CD4-positive, alpha-beta T cell treated with Interleukin-12 subunit alpha and Interleukin-12 subunit beta, for 1 hour (primary cell): ENCODE measurements around the gene ADCK1.
"Not testable (repeated sequence)": the region's sequence is repeated elsewhere in the genome, so short reads cannot be mapped to it uniquely, and the experiment has no call there.

Source experiments
- DNase-seq: peaks from one replicate; pipeline ENCODE4 v3.0.0-alpha.2; 2020

The ADCK1 gene

GRCh38 chr14:77906446-77906845 lies 106.5 kb downstream of the ADCK1 start:
- DNase-seq, result no peak

- no peak for DNase-seq
These were observed 108.9 kb downstream of the ADCK1 start for GRCh38 chr14:77908847-77909246.

DNA sequence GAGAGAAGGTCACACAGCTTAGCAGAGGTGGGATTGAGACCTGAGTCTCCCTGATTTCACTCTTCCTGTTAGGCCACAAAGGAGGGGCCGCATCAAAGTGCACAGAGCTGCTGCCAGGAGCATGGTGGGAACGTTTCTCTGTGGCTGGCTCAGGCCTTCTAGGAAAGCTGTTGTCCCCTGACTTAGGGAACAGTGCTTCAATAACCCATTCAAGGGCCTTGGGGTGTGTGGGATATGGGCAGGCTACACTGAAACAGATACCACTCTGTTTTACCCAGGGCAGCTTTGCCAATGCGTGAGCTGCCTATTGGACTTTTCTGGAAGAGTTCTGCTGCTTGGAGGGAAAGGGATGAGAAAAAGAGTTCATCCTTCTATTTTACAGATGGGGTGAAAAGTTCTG lies 110.0 kb downstream of the ADCK1 start:
- DNase-seq, result no peak

DNA sequence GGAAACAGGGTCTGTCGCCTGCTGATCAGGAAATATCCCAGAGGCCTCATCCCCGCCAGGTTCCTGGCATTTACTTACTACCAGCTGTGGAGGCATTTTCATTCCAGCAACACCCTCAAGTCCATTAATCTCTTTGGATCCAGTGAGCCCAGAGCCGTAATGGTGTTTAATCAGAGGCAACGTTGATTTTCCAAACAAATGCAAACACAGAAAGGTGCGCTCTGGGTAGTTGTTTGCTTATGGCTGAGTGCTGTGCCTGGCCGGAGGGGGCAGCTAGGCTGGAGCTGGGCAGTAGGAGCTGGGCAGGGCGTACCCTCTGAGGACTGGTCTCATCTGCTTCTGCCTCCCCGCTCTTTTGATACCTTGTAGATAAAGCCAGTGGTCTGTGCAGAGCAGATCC lies 110.6 kb downstream of the ADCK1 start:
- DNase-seq, result no peak

GRCh38 chr14:77911356-77911755 lies 111.4 kb downstream of the ADCK1 start:
- DNase-seq, result no peak

DNA sequence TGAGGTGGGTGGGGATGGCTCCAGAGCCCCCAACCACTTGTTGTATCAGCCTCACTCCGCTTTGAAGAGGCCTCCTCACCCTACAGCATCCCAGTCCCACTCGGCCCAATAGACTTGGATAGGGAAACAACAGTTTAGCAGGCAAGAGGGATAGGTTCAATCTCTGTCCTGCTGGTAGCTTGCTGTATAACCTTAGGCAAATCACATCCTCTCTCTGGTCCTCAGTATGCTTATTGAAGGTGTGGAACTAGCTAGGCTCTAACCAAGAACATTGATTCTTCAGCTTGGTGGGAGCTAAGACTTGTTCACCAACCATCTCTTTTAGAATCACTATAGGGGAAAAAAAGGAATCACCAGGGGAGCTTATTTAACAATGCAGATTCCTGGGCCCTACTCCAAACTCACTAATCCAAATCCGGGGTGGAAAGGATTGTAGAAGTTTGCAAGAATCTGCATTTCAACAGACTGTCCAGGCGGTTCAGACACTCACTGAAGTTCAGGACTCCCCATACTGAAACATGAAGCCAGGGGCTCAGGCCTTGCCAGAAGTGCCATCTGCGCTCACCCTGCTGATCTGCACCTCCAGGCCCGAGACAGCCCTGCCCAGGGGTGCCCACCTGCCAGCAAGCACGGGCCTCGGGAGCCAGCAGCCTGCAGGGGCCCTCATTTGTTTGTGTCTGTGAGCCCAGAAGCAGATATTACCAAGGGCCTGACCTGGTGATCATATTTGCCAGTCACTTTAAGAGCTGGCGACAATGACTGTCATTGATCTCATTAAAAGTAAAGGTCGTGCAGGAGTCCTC lies 113.0 kb downstream of the ADCK1 start:
- no peak for DNase-seq

GRCh38 chr14:77914073-77914721 lies 114.3 kb downstream of the ADCK1 start:
- DNase-seq, result no peak

GRCh38 chr14:77915390-77915789 lies 115.5 kb downstream of the ADCK1 start:
- not testable (repeated sequence) for DNase-seq

DNA sequence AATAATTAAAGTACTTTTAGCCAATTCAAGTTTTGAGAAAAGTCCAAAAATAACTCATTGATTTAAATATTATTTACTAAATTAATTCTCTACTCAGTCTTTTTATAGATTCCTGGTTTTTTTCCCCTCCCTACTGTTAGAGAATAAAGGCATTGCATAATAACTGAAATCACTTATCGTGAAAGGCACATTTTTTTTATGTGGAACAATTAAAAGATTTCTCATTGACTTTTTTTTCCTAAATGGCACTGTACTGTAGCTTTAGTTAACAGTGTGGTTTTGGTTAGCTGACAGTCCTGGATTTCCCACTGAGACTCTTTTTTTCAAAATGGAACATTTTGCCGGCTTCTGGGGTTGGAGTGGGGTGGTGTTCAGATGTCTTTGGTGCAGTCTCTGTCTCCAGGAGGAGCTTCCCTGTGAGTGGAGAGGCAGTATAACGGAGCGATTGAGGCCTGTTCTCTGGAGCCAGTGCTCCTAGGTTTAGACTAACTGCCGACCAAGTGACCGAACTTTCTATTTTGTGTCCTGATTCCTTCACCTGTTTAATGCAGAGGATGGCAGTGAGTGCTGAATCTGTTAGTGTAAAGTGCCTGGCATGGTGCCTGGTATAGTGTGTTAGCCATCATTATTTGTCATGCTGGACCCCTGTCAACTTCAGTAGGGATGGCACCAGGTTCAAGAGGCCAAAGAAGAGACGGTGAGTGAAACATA lies 117.7 kb downstream of the ADCK1 start:
- no peak for DNase-seq

GRCh38 chr14:77918448-77918847 lies 118.5 kb downstream of the ADCK1 start:
- DNase-seq, result no peak

- no peak for DNase-seq
These were observed 120.4 kb downstream of the ADCK1 start for GRCh38 chr14:77920312-77920711.

DNA sequence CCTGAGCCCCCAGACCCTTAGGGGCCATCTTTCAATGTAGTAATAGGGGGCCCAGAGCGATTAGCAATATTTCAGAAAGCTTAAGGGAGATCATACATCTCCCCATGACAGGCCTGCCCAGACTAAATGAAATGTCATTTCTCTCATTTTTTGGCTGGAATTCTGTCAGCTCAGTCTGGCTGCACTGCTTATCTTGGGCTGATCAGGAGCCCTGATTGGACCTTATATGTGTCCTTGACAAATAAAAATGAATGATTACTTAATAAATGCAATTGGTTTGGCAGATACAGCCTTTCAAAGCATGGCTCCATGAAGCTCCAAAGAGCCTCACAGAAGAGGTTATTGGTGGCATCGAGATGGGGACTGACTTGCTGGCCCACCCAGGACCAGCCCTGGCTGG lies 121.9 kb downstream of the ADCK1 start:
- DNase-seq, result no peak

GRCh38 chr14:77923131-77923936 lies 123.4 kb downstream of the ADCK1 start:
- DNase-seq, result no peak

DNA sequence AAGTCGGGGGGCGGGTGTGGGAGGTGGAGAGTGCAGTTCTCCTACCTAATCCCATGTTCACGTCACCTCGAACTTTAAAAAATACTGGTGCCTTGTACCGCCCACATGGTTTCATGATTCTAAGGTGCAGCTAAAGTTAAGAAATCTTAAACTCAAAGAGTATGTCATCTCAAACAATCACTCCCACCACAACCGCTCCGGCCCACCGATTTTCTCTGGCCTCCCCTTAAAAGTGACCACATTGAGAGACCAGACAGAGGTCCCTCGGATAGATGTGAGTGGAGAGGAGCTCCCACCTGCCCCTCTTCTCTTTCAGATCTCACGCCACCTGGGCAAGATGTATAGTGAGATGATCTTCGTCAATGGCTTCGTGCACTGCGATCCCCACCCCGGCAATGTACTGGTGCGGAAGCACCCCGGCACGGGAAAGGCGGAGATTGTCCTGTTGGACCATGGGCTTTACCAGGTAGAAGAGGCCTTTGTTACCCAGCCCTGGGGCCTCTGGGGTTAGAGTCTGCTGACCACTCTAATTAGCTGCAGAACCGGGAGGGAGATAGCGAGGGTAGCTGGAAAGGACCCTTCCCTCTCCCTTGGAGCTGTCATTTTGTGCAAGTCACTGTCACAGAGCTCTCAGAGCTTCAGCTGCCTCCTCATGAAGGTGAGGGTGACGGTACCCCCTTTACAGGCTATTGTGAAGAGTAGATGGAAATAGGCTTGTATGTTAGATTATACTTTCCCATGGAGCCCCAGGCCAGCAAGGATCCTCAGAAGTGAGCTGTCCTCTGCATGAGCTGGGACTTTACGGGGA lies 124.4 kb downstream of the ADCK1 start:
- no peak for DNase-seq

- no peak for DNase-seq
These were observed 127.0 kb downstream of the ADCK1 start for GRCh38 chr14:77926942-77927341.

DNA sequence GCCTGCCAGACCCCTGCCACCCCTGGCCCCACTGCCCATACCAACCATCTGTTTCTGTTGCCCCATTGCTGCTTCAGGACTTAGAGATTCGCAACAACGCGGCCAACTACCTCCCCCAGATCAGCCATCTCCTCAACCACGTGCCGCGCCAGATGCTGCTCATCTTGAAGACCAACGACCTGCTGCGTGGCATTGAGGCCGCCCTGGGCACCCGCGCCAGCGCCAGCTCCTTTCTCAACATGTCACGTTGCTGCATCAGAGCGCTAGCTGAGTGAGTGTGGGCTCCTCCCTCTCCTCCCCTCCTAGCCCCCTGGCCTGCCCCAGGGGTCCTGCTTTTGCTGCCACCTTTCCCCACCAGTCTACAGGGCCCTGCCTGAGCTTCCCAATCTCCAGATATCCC lies 131.5 kb downstream of the ADCK1 start:
- no peak for DNase-seq

GRCh38 chr14:77936138-77936639 lies 136.3 kb downstream of the ADCK1 start:
- DNase-seq, result no peak

- no peak for DNase-seq
These were observed 147.5 kb downstream of the ADCK1 start for GRCh38 chr14:77947372-77947771.

DNA sequence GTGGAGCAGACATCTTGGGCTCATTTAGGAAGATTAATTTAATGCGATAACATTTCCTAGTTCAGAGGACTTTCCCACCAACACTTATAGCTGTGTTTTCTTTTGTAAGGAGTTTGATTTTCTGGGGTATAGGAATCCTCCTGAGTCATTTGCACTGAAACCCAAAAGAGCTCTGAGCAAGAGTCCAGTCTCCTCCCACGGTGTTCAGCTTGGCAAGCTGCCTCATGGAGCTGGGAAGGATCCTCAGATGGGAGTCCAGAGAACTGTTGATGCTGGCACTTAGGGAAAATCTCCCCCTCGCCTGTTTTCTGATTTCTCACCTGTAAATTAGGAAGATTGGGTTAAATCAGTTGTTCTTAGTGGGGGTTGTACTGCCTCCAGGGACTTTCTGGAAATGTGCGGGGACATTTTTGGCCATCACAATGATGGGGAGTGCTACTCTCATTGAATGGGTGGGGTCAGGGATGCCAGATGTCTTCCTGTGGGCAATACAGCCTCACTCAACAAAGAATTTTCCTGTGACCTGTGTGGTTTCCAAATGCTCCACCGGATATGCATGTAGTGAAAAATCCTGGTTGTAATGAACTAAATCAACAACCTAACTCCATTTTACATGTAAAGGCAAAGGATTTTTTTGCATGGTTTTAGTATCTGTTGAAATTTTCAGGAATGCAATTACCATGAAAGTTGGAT lies 150.6 kb downstream of the ADCK1 start:
- DNase-seq, result no peak

- no peak for DNase-seq
These were observed 156.0 kb downstream of the ADCK1 start for GRCh38 chr14:77955816-77956484.

- DNase-seq, result not testable (repeated sequence)
These were observed 159.8 kb downstream of the ADCK1 start for GRCh38 chr14:77959686-77960085.
